ENCODE measurements around the gene PPP1R13B. TPM values are rescaled to one million over a fixed set of nuclear protein-coding genes. Genes with fewer than 3 reads are reported as not detected.

PPP1R13B gene
- total and polyA plus RNA-seq, 2 experiments from 2014 or later: 9.4 to 20.2 TPM

- Histone ChIP-seq H3K9me3 (ENCODE audit: low read depth) (no peaks in the 10 kb centered on the region), H3K4me2 (no peak overlapping the region), H3K79me2 (peaks cover 9% of the 10 kb centered on the region), H4K20me1 (ENCODE audit: insufficient read depth, poor library complexity, severe bottlenecking) (no peaks in the 10 kb centered on the region), H3K36me3 (replicated peaks; ENCODE audit: insufficient read depth, low read depth) (no peaks in the 10 kb centered on the region), H3K27me3 (no peaks in the 10 kb centered on the region), H3K9me2 (replicated peaks; ENCODE audit: insufficient read depth) (no peaks in the 10 kb centered on the region), H3K4me1 (ENCODE audit: insufficient read depth) (peaks cover 10% of the 10 kb centered on the region), H3K4me3 (no peak overlapping the region), H3K27ac (no peak overlapping the region), H2AFZ (no peak overlapping the region)
- 64% methylated on average over 9 of the region's 9 CpGs for WGBS (ENCODE audit: low lambda C conversion rate, missing lambda C conversion rate)
- no peak for DNase-seq (ENCODE audit: low spot score)
- TF ChIP-seq EZH2 (IDR thresholded peaks at IDR 0.05; ENCODE audit: borderline replicate concordance): no peak
- TF ChIP-seq EZH2phosphoT487 (IDR thresholded peaks at IDR 0.05; ENCODE audit: low read depth, severe bottlenecking, unreplicated experiment): no peak
- no peak for TF ChIP-seq CTCF (IDR thresholded peaks at IDR 0.05; ENCODE audit: poor library complexity)
Observed at GRCh38 chr14:103710771-103711377, 136.5 kb downstream of the PPP1R13B start.

- Histone ChIP-seq H3K27ac (no peak overlapping the region), H3K4me3 (no peak overlapping the region), H2AFZ (no peak overlapping the region), H3K9me2 (replicated peaks; ENCODE audit: insufficient read depth) (no peaks in the 10 kb centered on the region), H3K27me3 (no peaks in the 10 kb centered on the region), H4K20me1 (ENCODE audit: insufficient read depth, poor library complexity, severe bottlenecking) (no peaks in the 10 kb centered on the region), H3K4me1 (ENCODE audit: insufficient read depth) (peaks cover 9% of the 10 kb centered on the region), H3K36me3 (replicated peaks; ENCODE audit: insufficient read depth, low read depth) (no peaks in the 10 kb centered on the region), H3K79me2 (peaks cover 9% of the 10 kb centered on the region), H3K4me2 (no peak overlapping the region), H3K9me3 (ENCODE audit: low read depth) (no peaks in the 10 kb centered on the region)
- TF ChIP-seq CTCF (IDR thresholded peaks at IDR 0.05; ENCODE audit: poor library complexity) (no peak), EZH2 (IDR thresholded peaks at IDR 0.05; ENCODE audit: borderline replicate concordance) (no peak), EZH2phosphoT487 (IDR thresholded peaks at IDR 0.05; ENCODE audit: low read depth, severe bottlenecking, unreplicated experiment) (no peak)
- DNase-seq (ENCODE audit: low spot score): no peak
- WGBS (ENCODE audit: low lambda C conversion rate, missing lambda C conversion rate): 96% methylated on average over 15 of the region's 15 CpGs
Observed at GRCh38 chr14:103709814-103710213, 137.6 kb downstream of the PPP1R13B start.

DNA sequence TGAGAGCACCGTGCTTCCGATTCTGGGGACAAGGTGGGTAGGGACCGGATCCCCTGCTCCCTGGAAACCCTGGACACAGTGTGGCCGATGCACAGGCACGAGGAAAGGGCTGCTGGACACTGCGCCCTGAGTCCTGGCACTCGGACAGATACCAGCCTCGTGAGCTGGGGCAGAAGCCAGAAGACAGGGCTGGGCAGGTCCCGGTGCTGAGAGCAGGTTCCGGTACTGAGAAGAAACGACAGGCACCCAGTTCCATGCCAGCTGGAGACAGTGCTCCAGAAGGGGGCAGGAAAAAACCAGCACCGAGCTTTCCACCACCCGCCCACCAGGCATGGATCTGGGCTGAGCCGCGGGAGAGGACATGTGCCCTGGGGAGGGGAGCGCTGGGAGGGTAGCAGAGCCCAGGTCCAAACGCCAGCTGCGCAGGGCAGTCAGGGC is 138.6 kb downstream of the PPP1R13B start:
- no peak overlapping the region for H3K27ac ChIP-seq
- no peak overlapping the region for H3K4me3 ChIP-seq
- no peak for DNase-seq (ENCODE audit: low spot score)
- no peaks in the 10 kb centered on the region for H3K27me3 ChIP-seq
- TF ChIP-seq CTCF (IDR thresholded peaks at IDR 0.05; ENCODE audit: poor library complexity): no peak
- no peak for TF ChIP-seq EZH2 (IDR thresholded peaks at IDR 0.05; ENCODE audit: borderline replicate concordance)
- TF ChIP-seq EZH2phosphoT487 (IDR thresholded peaks at IDR 0.05; ENCODE audit: low read depth, severe bottlenecking, unreplicated experiment): no peak
- H3K79me2 ChIP-seq: no peaks in the 10 kb centered on the region
- H2AFZ ChIP-seq: no peak overlapping the region
- WGBS (ENCODE audit: low lambda C conversion rate, missing lambda C conversion rate): 96% methylated on average over 18 of the region's 18 CpGs
- H3K9me3 ChIP-seq (ENCODE audit: low read depth): no peaks in the 10 kb centered on the region
- H3K36me3 ChIP-seq (replicated peaks; ENCODE audit: insufficient read depth, low read depth): no peaks in the 10 kb centered on the region
- no peak overlapping the region for H3K4me2 ChIP-seq
- no peaks in the 10 kb centered on the region for H4K20me1 ChIP-seq (ENCODE audit: insufficient read depth, poor library complexity, severe bottlenecking)
- H3K9me2 ChIP-seq (replicated peaks; ENCODE audit: insufficient read depth): no peaks in the 10 kb centered on the region
- no peaks in the 10 kb centered on the region for H3K4me1 ChIP-seq (ENCODE audit: insufficient read depth)
